Type B pancreatic cell (in vitro differentiated cells): ENCODE results near the gene C6. TPM values are rescaled to one million over a fixed set of nuclear protein-coding genes. Genes with fewer than 3 reads are reported as not detected.

Source experiments
- DNase-seq: peaks from one replicate; pipeline ENCODE4 v3.0.0; 2021; ENCODE audit warnings: mixed read lengths; ENCODE audit not compliant: unreplicated experiment; ENCODE audit errors: extremely low spot score
- H3K27ac Mint-ChIP-seq: 2 replicates; pipeline ENCODE4 v1.8.0; 2021; ENCODE audit warnings: mild to moderate bottlenecking, mixed read lengths
- H3K27me3 Mint-ChIP-seq: 2 replicates; pipeline ENCODE4 v1.8.0; 2021; ENCODE audit warnings: mixed read lengths
- H3K36me3 Mint-ChIP-seq: 2 replicates; pipeline ENCODE4 v1.8.0; 2021; ENCODE audit warnings: mixed read lengths
- H3K4me1 Mint-ChIP-seq: one replicate; pipeline ENCODE4 v1.8.0; 2021; ENCODE audit warnings: mixed read lengths; ENCODE audit not compliant: unreplicated experiment
- H3K4me3 Mint-ChIP-seq: 2 replicates; pipeline ENCODE4 v1.8.0; 2021; ENCODE audit warnings: mild to moderate bottlenecking, mixed read lengths
- H3K9me3 Mint-ChIP-seq: 2 replicates; pipeline ENCODE4 v1.8.0; 2021; ENCODE audit warnings: mixed read lengths
- CTCF ChIP-seq: fragments of 200-600 bp; sonication (generic); conservative IDR thresholded peaks from 2 replicates; pipeline ENCODE4 v1.5.0; 2021; ENCODE audit warnings: antibody characterized with exemption, mild to moderate bottlenecking
- total RNA-seq: library from RNA; stranded (reverse); gene quantifications from 2 replicates; pipeline ENCODE4 v1.2.1, GENCODE V29; 2021; ENCODE audit warnings: low replicate concordance

The C6 gene
- total RNA-seq, 1 donor from 2014 or later, result 2.3 TPM

DNA sequence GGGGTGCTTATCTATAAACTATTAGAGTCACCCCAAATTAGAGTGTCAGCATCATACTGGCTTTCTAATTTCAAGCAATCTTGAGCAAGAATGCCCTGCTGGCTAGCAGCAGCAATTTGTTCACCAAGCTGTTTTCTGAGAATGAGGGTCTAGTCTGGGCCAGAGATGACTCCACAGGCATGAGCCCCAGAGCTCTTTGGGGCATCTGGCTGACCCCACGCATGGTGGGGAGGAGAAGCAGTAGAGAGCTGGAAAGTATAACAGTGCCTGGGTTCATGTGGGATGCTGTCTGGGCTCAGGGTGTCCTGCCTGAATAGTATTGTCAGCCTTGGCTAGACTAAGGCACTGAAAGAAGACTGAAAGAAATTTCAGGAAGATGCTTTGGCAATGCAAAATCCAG, 64.9 kb downstream of the C6 start:
- H3K9me3 Mint-ChIP-seq, result no peaks in the 10 kb centered on the region
- H3K27ac Mint-ChIP-seq, result no peak overlapping the region
- H3K4me3 Mint-ChIP-seq, result no peak overlapping the region
- no peaks in the 10 kb centered on the region for H3K27me3 Mint-ChIP-seq
- H3K4me1 Mint-ChIP-seq, result no peaks in the 10 kb centered on the region
- H3K36me3 Mint-ChIP-seq, result no peaks in the 10 kb centered on the region
- no peak for DNase-seq
- TF ChIP-seq CTCF, result no peak

- no peaks in the 10 kb centered on the region for H3K36me3 Mint-ChIP-seq
- H3K27ac Mint-ChIP-seq, result no peak overlapping the region
Observed at GRCh38 chr5:41145306-41145705, 68.0 kb downstream of the C6 start.

GRCh38 chr5:41143131-41143901, 70.0 kb downstream of the C6 start:
- no peak overlapping the region for H3K4me3 Mint-ChIP-seq
- no peaks in the 10 kb centered on the region for H3K36me3 Mint-ChIP-seq
- no peaks in the 10 kb centered on the region for H3K27me3 Mint-ChIP-seq
- H3K4me1 Mint-ChIP-seq, result no peaks in the 10 kb centered on the region
- DNase-seq, result no peak
- TF ChIP-seq CTCF, result no peak
- peaks cover 12% of the 10 kb centered on the region for H3K9me3 Mint-ChIP-seq
- H3K27ac Mint-ChIP-seq, result no peak overlapping the region

More at GRCh38 chr5:41145306-41145705, 68.0 kb downstream of the C6 start:
- H3K4me3 Mint-ChIP-seq, result no peak overlapping the region
- no peak for TF ChIP-seq CTCF
- no peaks in the 10 kb centered on the region for H3K4me1 Mint-ChIP-seq
- DNase-seq, result no peak
- H3K9me3 Mint-ChIP-seq, result peaks cover 6% of the 10 kb centered on the region
- no peaks in the 10 kb centered on the region for H3K27me3 Mint-ChIP-seq

DNA sequence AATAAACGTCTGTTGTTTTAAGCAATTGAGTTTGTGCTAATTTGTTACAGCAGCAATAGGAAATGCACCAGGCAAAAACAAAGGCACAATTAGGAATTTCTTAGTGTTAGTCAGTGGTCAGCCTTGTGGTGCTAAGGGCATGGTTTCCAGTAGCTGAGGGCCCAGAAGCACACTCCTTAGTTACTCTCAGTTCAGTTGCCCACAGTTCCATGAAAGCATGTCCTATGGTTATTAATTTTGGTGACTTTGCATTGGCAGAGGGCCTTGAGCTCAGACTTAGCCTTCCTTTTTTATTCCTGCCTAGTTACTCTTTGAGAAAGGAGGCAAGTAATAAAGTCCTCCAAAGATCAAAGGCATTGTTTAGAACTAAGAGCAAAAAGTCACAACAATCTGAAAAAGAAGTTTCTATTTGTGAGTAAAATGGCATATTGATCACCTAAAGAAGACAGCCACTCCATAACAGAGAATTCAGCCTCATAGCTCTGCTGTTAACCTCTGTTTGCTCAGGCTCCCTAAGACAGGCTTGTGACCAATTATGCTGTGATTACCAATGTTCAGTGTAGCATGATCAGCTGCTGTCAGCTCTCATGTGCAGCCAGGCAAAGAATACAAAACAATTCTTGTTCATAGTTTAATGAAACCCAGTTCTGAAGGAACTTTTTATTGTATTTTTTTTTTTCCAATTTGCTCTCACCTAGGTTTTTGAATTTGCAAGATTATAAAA, 85.2 kb downstream of the C6 start:
- no peaks in the 10 kb centered on the region for H3K36me3 Mint-ChIP-seq
- TF ChIP-seq CTCF, result no peak
- no peak overlapping the region for H3K27ac Mint-ChIP-seq
- H3K4me1 Mint-ChIP-seq, result peaks cover 3% of the 10 kb centered on the region
- H3K27me3 Mint-ChIP-seq, result no peaks in the 10 kb centered on the region
- H3K4me3 Mint-ChIP-seq, result no peak overlapping the region
- H3K9me3 Mint-ChIP-seq, result no peaks in the 10 kb centered on the region
- no peak for DNase-seq

DNA sequence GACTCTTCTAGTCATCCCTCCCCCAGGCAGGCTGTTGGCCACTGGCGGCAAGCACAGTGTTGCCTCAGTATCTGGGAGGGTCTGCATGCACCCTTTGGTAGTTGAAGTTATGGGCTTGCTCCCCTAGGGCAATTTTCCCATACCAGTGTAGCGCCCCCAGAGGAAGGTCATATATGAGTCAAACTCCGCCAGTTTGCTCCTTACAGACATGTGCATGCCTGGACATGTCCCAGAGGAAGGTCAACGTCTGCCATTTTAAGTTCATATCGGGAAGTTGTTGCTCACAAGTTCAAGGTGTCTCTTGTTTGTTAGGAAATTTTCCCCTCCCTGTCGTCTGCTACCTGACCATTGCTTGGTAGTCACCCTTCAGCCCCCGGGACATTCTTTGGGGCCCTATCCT, 90.9 kb downstream of the C6 start:
- H3K4me3 Mint-ChIP-seq, result no peak overlapping the region
- no peak for DNase-seq
- no peak overlapping the region for H3K27ac Mint-ChIP-seq
- no peaks in the 10 kb centered on the region for H3K9me3 Mint-ChIP-seq
- H3K4me1 Mint-ChIP-seq, result no peaks in the 10 kb centered on the region
- H3K36me3 Mint-ChIP-seq, result no peaks in the 10 kb centered on the region
- H3K27me3 Mint-ChIP-seq, result no peaks in the 10 kb centered on the region
- TF ChIP-seq CTCF, result no peak
